DMS114 treated with DMSO at 0.1 percent for 48 hours (cell line): ENCODE results near the gene WWOX.
A peak's percentile ranks its signal among the peaks of the same experiment; 100 is the strongest.
"Not testable (repeated sequence)": the region's sequence is repeated elsewhere in the genome, so short reads cannot be mapped to it uniquely, and the experiment has no call there.

Experiments used
- DNase-seq: peaks from one replicate; lab custom pipeline; 2025; ENCODE audit not compliant: unreplicated experiment; lab: John Stamatoyannopoulos, UW

Gene WWOX

DNA sequence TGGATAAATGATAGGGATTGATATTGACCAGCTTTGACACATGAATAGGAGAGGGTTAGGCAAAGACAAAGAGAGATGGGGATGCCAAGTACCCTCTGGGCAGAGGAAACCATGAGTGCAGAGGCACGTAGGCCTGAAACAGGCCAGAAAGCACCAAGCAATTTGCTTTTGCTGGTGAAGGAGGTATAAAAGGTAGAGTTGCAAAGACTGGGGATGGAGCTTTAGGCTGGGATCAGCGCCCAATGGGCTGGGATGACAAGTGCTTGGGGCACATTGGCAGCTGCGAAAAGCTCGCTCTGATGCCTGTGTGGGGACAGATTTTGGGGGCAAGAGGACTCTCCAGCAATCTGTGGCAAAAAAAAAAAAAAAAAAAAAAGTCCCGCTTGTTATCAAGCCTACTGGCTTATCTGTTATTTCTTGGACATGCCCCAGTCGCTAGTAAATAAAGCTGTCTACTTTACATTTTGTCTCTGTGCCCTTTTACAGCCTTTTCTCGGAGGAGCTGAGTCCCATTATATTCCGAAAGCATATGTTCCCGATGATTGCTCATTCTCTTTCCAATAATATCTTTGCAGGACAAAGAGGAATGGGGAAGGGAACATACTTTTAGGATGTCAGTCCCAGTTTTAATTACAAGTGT is 922.7 kb downstream of the WWOX start:
- DNase-seq, result no peak

DNA sequence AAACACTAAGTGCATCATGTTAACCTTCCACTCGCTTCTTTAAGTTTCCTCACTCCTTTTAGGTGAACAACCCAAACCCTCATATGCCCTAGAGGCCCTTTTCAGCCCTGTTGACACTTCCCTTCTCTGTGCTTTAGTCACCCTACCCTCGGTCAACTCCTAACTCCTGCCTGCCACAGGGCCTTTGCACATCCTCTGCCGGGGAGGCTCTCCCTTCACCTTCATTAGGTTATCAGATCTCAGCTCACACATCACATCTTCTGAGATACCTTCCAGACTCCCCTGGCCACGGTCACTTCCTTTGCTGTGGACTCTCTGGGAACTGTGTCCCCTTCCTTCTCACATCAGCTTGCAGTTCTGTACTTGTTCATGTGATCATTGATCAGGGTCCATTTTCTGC is 926.7 kb downstream of the WWOX start:
- no peak for DNase-seq

DNA sequence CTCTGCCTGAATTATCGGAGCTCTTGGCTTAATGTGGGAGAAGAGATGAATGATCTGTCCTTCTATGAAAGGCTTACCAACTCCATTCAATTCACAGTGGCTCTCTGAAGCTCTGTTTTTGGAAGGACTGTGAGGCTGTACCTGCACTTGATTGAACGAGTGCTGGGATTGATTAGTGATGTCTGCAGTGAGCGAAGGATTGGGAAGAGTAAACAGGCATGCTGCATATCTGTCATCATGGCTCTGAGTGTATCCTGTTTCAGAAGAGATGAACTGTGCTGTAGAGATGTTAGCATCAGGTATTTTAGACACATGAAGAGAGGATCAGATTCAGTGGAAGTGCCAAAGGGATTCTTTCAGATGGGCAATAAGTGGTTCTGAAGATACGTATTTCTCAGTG is 937.1 kb downstream of the WWOX start:
- no peak for DNase-seq

DNA sequence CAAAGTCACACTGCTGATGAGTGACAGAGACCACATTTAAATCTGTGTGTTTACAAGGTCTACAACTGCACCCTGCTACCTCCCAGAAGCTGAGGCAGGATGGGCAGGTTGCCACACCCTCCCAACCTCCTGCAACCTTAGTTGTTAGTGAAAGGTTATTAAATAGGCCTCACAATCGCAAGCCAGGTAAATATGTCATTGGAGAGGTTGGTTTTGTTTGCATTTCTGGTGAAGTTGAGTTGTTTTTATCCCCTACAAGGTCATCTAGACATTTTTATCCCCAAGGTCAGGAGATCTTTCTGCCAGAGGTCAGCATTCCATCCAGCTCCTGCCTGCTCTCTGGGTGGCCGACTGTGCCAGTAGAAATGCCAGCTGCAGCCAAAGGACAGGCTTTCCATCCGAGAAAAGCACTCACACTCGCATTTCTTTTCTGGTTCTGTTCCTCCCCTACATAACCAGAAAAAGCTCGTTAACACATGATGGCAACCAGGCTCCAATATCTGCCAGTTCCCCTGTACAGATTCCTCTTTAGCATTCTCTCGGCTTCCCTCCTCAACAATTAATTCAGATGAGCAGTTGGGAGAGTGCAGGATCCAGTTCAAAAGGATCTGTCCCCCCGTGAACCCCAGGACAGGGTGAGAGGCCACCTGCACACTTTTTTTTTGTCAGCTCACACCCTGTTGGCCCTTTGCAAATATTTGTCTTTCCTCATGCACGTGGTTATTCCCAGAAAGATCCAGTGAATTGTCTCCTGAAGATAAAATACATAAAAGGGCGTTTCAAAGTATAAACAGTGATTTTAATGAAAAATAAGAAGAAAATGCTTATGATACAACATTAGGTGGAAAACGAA is 938.3 kb downstream of the WWOX start:
- DNase-seq, result no peak

DNA sequence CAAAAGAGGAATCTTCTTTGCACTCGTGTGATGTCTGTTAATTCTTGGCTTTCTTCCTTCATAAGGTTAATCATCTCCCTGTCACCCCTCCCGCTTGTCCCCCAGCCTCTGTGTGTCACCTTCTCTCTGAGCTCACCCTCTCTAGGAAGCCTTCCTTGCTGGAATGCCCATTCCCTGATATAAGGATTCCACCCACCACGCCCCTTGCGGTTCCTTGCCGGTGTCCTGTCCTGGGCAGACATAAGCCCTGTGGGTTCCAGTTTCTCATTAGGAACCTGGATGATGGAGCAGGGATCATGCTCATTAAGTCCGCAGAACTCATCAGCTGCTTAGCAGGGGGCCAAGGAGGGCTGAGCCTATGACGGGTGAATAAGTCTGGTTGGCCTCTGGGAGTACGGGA is 941.8 kb downstream of the WWOX start:
- DNase-seq, result no peak

DNA sequence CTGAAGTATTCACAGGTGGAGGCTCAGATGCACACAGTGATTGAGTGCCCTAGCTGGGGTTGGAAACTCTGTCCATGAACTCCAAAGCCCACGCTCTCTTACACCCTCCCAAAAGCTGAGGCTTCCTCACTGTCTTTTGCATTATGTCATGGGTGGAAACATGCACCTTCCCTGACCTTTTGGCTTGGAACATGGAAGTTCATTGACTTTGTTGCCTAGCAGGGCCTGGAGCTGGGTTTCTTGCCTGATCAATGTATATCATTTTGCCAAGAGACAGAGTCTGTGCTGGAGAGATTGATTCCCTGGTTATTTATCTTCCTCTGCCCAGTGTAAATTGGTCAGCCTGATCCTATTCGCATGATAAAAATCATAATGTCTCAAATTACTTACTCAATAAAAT is 942.7 kb downstream of the WWOX start:
- no peak for DNase-seq

DNA sequence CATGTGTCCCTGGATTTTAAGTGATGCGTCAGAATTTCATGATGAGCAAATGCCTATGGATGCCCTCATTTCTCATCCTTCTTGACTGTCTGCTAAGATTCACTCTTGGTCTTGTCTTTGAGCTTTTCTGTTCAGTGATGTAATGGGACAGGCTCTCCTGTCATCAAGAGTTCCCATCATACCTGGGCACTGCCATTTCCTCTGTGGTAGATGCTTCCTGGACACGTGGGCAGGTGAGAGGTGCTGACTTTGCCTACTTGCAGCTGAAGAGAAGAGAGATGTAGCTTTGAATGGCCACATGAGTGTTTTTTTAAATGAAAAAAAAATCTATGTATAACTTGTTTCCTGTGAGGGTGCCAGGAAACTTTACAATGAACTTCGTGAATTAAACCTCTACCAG is 943.4 kb downstream of the WWOX start:
- no peak for DNase-seq

DNA sequence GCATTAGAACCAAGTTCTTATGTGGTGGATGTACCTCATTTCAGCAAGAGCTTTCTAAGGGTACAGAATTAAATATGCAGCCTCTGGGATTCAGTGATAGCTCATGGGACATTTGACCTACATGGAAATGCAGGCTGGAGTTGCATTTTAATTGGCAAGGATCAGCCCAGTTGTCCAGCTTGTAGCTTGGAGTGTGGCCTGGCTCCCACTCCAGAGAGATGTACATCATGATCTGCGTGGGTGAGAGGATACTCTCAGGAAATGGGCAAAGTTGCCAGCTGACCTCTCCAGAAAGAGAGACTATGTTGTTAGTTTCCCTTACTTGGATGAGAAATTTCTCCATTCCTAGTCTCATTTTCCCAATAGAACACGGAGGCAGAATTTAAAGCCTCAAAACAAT is 945.7 kb downstream of the WWOX start:
- DNase-seq, result no peak

DNA sequence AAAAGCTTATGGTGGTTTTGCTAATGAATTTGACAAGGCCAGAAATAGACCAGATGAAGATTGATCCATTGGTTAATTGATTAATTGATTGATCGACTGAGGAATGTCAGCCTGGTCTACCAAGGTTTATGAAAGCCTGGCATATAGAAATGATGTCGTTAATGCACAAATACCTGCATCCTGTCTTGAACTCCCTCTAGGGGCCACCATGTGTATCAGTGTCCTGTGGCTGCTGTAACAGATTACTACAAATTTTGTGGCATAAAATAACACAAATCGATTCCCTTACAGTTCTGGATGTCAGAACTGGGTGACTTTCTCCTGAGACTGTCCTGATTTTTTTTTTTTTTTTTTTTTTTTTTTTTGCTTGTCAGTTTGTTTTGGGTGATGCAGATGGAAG is 947.9 kb downstream of the WWOX start:
- DNase-seq, result peak; percentile 26

DNA sequence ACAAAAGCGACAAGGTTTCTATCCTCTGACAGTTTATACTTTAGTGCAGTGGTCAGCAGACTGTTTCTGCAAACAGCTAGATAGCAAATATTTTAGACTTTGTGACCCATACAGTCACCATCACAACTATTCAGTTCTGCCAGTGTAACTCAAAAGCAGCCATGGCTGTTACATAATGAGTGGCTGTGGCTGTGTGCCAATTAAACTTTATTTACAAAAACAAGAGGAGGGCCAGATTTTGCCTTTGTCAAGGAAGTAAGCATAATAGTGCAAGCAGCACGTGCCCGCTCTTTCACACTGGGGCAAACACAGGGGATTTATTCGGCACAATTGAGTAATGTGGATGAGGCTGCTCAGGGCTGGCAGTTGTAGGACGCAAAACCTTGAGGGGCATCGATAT is 949.6 kb downstream of the WWOX start:
- no peak for DNase-seq

DNA sequence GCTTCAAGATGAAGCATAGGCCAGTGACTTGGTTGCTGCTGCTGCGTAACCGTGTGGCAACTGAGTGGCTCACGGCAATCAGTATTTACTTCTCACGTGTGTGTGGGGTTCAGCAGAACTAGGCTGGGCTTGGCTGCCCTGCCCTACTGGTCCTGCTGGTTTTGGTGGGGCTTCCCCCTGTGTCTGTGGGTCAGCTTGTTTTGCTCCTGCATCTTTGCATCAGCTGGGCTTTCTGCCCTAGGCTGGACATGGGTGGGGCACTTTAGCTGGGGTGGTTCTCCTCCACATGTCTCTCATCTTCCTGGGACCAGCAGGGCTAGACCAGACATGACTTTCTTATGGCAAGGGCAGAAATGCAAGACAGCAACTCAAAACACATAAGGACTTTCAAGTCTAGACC is 950.6 kb downstream of the WWOX start:
- DNase-seq, result no peak

DNA sequence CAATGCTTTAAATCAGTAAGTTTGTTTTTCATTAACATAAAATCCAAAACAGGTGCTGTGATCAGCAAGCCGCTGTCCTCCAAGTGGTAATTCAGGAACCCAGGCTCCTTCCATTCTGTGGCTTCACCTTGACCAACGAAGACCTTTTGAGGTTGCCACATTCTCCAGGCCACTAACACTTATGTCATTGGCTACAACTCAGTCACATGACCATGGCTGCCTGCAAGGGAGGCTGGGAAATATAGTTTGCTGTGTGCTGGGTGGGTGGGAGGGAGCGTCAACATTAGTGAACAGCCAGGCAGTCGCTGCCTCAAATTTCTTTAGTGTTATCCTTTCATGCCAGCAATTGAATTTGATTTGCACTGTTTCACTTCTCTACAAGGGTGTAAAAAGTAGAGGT is 951.9 kb downstream of the WWOX start:
- no peak for DNase-seq

DNA sequence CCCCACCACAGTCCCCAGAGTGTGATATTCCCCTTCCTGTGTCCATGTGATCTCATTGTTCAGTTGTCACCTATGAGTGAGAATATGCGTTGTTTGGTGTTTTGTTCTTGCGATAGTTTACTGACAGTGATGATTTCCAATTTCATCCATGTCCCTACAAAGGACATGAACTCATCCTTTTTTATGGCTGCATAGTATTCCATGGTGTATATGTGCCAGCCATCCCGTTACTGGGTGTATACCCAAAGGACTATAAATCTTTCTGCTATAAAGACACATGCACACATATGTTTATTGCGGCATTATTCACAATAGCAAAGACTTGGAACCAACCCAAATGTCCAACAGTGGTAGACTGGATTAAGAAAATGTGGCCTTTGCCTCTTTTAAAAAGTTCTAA is 952.7 kb downstream of the WWOX start:
- not testable (repeated sequence) for DNase-seq

DNA sequence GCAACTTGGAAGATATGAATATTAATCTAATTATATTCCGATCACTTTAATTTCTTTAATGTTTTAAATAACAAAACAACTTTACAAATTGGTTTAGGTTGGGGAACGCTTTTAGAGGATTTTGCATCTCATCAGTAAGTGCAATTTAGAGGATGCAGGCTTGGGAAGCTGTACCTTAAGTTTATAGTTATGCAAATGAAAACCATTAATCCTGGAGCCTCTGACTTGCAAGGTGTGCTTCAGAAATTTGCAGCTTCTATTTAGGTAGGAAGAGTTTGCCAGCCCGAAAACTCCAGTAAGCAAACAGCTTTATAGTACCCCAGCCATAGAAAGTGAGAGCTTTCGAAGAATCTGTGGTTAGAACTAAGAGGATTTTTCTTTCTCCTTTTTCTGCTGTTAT is 954.1 kb downstream of the WWOX start:
- DNase-seq, result no peak

DNA sequence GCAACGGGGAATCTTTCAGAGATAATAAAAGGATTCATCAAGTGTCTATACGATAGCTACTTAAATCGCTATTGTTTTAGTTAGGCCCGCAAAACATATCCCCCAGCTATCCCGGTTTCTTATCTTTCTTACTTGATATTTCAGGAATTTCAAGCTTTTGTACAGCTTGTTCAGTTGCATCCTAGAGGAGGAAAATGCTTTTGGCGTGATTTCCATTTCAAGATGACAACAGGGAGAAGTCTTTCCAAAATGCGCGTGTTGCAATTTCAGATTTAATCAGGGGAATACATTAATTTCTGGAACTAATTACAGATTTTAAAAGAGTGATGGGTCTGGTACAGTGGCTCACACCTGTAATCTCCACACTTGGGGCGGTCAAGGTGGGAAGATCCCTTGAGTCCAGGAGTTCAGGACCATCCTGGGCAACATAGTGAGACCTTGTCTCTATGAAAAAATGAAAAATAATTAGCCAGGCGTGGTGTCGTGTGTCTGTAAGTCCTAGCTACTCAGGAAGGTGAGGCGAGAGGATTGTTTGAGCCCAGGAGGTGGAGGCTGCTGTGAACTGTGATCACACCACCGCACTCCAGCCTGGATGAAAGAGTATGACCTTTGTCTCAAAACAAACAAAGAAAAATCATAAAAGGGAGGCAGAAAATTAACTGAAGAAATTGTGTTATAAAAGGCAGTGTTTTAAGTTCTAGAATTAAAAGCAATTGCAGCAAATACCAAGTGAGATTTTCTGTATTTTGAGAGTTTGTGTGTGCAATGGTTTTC is 954.9 kb downstream of the WWOX start:
- DNase-seq, result no peak

DNA sequence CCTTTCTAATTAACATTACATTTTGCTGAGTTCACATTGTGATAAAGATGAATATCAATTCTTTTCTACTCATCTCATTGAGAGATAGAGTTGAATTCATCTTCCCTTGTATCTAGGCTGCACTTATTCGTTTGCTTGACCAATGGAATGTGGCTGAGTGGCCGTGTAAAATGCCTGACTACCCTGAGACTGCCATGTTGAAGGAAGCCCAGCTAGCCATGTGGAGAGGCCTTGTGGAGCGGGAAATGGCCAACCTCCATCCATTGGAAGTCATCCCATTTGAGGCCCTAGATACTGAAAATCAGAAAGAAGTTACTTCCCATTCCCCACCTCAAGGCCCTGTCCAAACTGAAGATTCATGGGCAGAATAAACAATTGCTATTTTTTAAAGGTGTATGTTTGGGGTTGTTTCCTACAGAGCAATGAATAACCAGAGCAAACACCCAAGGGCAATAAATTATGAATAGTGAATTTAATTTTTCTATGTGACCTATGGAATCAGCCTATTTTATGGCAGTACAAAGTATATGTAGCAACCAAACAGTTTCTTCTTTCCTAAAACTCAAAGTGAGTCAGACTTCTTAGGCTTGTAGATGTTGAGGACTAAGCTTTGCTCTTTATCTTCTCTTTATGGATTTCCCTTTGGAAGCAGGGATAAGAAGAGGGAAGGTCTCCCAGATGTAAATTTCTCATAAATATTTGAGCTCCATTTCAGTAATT is 956.0 kb downstream of the WWOX start:
- DNase-seq, result no peak

DNA sequence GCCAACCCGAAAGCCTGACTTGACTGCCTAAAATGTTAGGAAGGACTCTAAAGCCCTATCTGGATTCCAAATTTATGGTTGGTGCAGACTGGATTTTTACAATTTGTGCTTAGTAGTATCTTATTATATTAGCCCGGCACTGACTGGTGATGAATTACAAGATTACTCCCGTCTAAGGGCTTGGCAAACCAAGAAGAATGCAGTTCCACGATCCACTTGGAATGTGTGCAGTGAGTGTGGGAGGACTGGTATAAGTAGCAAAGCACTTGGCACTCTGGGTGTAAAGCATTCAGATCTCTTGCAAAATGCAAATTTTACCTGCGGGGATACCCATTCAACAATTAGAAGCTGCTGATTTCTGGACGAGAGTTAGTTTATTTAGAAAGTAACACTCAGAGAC is 961.7 kb downstream of the WWOX start:
- no peak for DNase-seq

DNA sequence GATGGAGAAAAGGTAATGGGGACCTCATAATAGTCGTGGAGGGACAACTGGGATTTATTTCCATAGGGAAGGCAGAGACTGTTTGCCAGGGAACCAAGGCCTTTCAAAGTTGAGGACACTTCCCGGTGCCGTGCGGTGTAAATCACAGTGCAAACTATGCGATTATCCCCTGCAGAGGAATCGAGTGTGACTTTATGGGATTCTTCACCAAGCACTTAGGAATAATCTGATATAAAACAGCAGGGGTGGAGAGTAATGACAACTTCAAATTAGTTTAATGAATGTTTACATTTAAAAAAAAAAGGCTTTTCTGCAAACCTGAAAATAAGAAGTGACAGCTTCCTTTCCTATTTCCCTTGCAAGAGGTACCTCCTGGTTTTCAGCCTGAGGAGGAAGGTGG is 962.9 kb downstream of the WWOX start:
- no peak for DNase-seq

DNA sequence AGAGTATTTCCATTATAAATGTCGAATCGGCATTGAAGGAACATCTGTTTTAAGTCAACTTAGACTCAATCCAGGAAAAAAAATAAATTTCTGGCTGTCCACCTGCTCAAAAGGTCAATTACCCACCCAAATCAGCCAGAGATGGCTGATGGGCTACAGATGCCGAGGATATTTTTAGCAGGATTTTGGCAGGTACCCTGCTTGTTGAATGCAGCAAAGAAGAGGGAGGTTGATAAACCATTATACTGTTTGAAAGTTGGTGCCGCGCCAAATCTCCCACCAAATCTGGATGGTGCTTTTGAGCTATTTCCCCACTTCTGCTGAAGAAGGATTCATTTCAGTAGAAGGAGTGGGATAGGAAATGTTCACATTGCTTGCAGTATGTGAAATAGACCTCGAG is 963.4 kb downstream of the WWOX start:
- no peak for DNase-seq

DNA sequence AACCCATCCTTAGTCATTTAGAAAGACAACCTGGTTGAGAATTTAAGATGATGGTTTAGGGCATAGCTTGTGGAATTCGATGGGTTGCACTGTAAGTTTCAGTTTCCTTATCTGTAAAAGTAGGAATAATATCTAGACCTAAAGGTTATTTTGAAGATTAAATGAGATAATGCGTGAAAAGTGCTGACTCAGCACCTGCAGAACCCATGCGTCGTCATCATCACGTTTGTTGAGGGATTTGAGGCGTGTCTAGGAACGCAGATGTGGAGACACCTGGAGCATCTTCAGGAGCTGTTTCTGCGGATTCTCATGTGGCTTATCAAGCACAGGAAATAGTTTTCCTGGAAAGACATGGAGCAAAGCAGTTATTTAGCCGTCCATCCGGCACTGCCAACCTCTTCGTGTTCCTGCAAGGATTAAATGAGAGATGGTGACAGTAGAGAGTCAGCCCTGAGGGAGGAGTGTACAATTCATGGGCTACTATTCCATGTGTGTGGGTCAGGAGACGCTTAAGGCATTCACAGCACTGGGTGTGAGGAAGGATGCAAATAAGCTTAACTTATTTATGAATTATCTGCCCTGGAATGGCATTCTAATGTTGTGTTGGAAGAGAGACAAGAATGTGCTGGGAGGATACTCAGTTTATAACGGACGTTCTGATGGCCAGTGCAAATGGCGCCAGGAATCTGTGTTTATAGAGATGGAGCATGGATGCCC is 965.0 kb downstream of the WWOX start:
- no peak for DNase-seq

DNA sequence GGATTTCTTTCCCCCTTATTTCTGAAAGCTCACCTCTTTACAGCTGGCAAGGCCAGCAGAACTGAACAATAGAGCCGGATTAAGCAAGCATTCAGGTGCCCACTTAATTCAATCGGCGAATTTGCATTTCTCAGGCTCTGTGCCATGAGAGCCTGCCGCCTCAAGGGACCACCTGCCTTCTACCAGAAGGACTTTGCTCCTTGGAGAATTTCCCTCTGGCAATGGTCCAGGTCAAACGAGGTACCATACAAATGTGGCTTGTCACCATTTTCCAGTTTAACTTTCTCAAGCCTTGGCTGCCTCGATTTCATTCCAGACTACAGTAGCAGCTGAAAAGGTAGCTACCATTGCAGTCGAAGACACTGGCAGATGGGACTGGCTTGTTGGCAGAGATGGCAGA is 967.1 kb downstream of the WWOX start:
- no peak for DNase-seq
